ENCODE data around the gene PIN4.
"Not testable (repeated sequence)": the region's sequence is repeated elsewhere in the genome, so short reads cannot be mapped to it uniquely, and the experiment has no call there.

Gene PIN4

DNA sequence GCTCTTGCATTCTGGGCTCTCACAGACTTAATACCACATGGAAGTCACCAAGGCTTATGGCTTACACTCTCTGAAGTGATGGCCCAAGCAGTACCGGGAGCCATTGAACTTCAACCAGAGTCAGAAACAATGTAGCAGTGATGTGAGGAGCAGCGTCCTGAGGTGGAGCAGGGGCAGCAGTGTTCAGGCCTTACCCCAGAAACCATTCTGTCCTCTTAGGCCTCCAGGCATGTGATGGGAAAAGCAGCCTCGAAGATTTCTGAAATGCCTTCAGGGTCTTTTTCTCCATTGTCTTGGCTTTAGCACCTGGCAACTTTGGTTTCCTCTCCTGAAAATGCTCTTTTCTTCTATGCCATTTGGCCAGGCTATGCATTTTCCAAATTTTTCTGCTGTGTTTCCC lies 22.8 kb upstream of the PIN4 start:
- H3K27me3 ChIP-seq: no peaks in the 10 kb centered on the region
- no peak overlapping the region for H3K4me3 ChIP-seq (ENCODE audit: low read depth, low read length)
- H3K4me1 ChIP-seq: no peaks in the 10 kb centered on the region
- no peaks in the 10 kb centered on the region for H3K9me3 ChIP-seq
- TF ChIP-seq, protein P1, sequence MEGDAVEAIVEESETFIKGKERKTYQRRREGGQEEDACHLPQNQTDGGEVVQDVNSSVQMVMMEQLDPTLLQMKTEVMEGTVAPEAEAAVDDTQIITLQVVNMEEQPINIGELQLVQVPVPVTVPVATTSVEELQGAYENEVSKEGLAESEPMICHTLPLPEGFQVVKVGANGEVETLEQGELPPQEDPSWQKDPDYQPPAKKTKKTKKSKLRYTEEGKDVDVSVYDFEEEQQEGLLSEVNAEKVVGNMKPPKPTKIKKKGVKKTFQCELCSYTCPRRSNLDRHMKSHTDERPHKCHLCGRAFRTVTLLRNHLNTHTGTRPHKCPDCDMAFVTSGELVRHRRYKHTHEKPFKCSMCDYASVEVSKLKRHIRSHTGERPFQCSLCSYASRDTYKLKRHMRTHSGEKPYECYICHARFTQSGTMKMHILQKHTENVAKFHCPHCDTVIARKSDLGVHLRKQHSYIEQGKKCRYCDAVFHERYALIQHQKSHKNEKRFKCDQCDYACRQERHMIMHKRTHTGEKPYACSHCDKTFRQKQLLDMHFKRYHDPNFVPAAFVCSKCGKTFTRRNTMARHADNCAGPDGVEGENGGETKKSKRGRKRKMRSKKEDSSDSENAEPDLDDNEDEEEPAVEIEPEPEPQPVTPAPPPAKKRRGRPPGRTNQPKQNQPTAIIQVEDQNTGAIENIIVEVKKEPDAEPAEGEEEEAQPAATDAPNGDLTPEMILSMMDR (IDR thresholded peaks at IDR 0.05; ENCODE audit: low read depth, low read length): no peak
- H3K36me3 ChIP-seq: no peaks in the 10 kb centered on the region
- no peak for DNase-seq

GRCh38 chrX:72159769-72160168 lies 21.8 kb upstream of the PIN4 start:
- Histone ChIP-seq H3K36me3 (no peaks in the 10 kb centered on the region), H3K27me3 (no peaks in the 10 kb centered on the region), H3K9me3 (no peaks in the 10 kb centered on the region), H3K4me1 (no peaks in the 10 kb centered on the region), H3K4me3 (ENCODE audit: low read depth, low read length) (no peak overlapping the region)
- no peak for DNase-seq
- TF ChIP-seq, protein P1 (IDR thresholded peaks at IDR 0.05; ENCODE audit: low read depth, low read length): no peak

DNA sequence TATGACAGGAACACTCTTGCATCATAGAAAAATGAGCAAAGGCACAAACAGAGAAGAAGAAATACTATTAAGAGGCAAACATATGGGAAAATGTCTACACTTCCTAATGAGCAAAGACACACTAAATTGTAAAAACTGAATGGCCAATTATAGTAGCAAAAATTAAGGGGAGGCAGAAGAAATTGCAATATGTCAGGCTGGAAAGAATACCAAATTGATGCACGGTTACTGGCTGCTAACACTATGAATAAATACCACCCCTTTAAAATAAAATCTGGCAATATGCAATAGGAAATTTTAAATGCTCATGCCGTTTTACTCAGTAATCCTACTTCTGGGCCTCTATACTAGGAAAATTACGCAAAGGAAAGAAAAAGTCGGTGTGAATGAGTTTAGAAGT lies 16.0 kb upstream of the PIN4 start:
- H3K9me3 ChIP-seq: no peaks in the 10 kb centered on the region
- H3K4me3 ChIP-seq (ENCODE audit: low read depth, low read length): no peak overlapping the region
- H3K4me1 ChIP-seq: no peaks in the 10 kb centered on the region
- DNase-seq: no peak
- no peaks in the 10 kb centered on the region for H3K27me3 ChIP-seq
- TF ChIP-seq, protein P1 (IDR thresholded peaks at IDR 0.05; ENCODE audit: low read depth, low read length): no peak
- no peaks in the 10 kb centered on the region for H3K36me3 ChIP-seq

DNA sequence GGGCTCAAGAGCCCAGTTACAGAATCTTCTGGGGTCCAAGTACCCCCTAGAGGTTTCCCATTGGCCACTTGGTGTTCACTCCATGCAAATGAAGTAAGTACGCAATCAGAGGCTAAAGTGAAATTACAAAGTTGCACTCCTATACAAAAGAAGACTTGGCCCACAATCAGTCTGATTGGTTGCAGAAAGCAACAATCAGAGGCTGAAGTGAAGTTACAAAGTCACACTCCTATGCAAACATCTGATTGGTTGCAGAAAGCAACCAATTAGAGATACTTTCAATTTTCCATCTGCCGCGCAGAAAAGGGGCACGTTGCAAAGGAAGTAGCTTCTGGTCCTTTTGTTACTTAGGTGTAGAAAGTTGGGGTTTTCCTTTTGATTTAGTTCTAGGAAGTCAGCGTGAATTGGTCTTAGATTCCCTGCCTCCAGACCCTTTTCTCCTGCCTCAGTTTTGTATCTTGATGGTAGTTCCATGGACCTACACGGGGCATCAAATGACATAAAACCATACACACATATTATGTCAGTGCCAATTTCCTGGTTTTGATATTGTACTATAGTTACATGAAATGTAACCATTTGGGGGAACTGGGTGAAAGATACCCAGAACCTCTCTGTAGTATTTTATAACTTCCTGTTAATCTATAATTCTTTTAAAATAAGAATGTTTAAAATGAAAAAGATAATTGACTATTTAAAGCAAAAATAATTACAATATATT lies 12.4 kb upstream of the PIN4 start:
- Histone ChIP-seq H3K4me3 (ENCODE audit: low read depth, low read length) (no peak overlapping the region), H3K9me3 (no peaks in the 10 kb centered on the region), H3K27me3 (no peaks in the 10 kb centered on the region), H3K4me1 (no peaks in the 10 kb centered on the region), H3K36me3 (no peaks in the 10 kb centered on the region)
- no peak for DNase-seq
- TF ChIP-seq, protein P1 (IDR thresholded peaks at IDR 0.05; ENCODE audit: low read depth, low read length): no peak

DNA sequence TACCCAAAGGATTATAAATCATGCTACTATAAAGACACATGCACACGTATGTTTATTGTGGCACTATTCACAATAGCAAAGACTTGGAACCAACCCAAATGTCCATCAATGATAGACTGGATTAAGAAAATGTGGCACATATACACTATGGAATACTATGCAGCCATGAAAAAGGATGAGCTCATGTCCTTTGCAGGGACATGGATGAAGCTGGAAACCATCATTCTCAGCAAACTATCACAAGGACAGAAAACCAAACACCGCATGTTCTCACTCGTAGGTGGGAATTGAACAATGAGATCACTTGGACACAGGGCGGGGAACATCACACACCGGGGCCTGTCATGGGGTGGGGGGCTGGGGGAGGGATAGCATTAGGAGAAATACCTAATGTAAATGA lies 5.3 kb upstream of the PIN4 start:
- not testable (repeated sequence) for H3K27me3 ChIP-seq; DNase-seq; H3K36me3 ChIP-seq; H3K9me3 ChIP-seq; H3K4me1 ChIP-seq; H3K4me3 ChIP-seq (ENCODE audit: low read depth, low read length)

DNA sequence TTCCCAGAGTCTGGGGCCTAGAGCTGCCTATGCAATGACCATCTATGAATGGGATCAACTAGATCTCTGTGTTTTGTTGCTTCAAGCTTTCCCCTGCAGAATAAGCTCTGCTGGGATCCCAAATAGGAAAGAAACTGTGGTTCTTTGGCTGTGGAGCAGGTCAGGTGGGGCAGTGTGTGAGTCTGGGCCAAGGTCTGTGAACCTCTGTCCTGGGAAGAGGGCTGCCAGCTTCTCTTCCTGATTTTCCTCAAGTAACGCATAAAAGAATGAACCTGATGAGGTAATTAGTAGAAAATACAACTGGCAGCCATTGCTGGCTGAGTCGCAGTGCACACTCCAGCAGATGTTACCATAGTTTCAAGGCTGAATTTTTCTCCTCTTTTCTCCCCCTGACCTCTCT lies 4.6 kb upstream of the PIN4 start:
- TF ChIP-seq, protein P1 (IDR thresholded peaks at IDR 0.05; ENCODE audit: low read depth, low read length): no peak
- no peaks in the 10 kb centered on the region for H3K9me3 ChIP-seq

More for the DNA sequence above, 4.6 kb upstream of the PIN4 start:
- Histone ChIP-seq H3K4me1 (no peaks in the 10 kb centered on the region), H3K36me3 (no peaks in the 10 kb centered on the region), H3K4me3 (ENCODE audit: low read depth, low read length) (no peak overlapping the region), H3K27me3 (no peaks in the 10 kb centered on the region)
- DNase-seq: no peak

Data from BE2C (cell line).